DOHH2 (cell line): ENCODE data around the gene NUMB.

Source experiments
- H3F3A ChIP-seq: fragments of 200-600 bp; sonication (generic), shearing (Covaris generic); 2 replicates; pipeline ENCODE4 v1.6.0; 2016; ENCODE audit warnings: antibody characterized with exemption, mild to moderate bottlenecking; ENCODE audit not compliant: control insufficient read depth, insufficient read depth
- H3K27ac ChIP-seq: fragments of 200-600 bp; sonication (generic); 2 replicates; pipeline ENCODE4 v1.5.1; 2014; ENCODE audit warnings: low read depth, mild to moderate bottlenecking, low read length, moderate library complexity
- H3K27me3 ChIP-seq: fragments of 200-600 bp; sonication (generic); 2 replicates; pipeline ENCODE4 v1.6.1; 2014; ENCODE audit warnings: mild to moderate bottlenecking, low read length, mixed read lengths; ENCODE audit not compliant: control insufficient read depth
- H3K36me3 ChIP-seq: fragments of 200-600 bp; sonication (generic); 2 replicates; pipeline ENCODE4 v1.6.1; 2014; ENCODE audit warnings: mild to moderate bottlenecking, low read length, moderate library complexity, mixed read lengths; ENCODE audit not compliant: control insufficient read depth
- H3K4me1 ChIP-seq: fragments of 200-600 bp; sonication (generic); 2 replicates; pipeline ENCODE4 v1.6.1; 2014; ENCODE audit warnings: mild to moderate bottlenecking, low read length, mixed read lengths; ENCODE audit not compliant: control insufficient read depth
- H3K4me2 ChIP-seq: fragments of 200-600 bp; sonication (generic); 2 replicates; pipeline ENCODE4 v1.6.0; 2014; ENCODE audit warnings: mild to moderate bottlenecking, low read length, moderate library complexity
- H3K4me3 ChIP-seq: fragments of 200-600 bp; sonication (generic); 2 replicates; pipeline ENCODE4 v1.5.1; 2014; ENCODE audit warnings: mild to moderate bottlenecking, low read length, mixed read lengths
- H3K79me2 ChIP-seq: fragments of 200-600 bp; sonication (generic); 2 replicates; pipeline ENCODE4 v1.6.1; 2014; ENCODE audit warnings: mild to moderate bottlenecking, low read length, mixed read lengths; ENCODE audit not compliant: control insufficient read depth
- H3K9me2 ChIP-seq: fragments of 200-600 bp; sonication (generic); replicated peaks from 2 replicates; pipeline ENCODE4 v1.6.1; 2014; ENCODE audit warnings: mild to moderate bottlenecking, low read length, mixed read lengths; ENCODE audit not compliant: control insufficient read depth
- H3K9me3 ChIP-seq: fragments of 200-600 bp; sonication (generic); 2 replicates; pipeline ENCODE4 v1.6.1; 2014; ENCODE audit warnings: antibody characterized with exemption, low read length, mixed read lengths; ENCODE audit not compliant: control insufficient read depth, insufficient read depth
- H4K20me1 ChIP-seq: fragments of 200-600 bp; sonication (generic); 2 replicates; pipeline ENCODE4 v1.6.0; 2014; ENCODE audit warnings: low read depth, mild to moderate bottlenecking, antibody characterized with exemption, low read length, moderate library complexity; ENCODE audit not compliant: control insufficient read depth, insufficient read depth
- EZH2phosphoT487 ChIP-seq: fragments of 200-600 bp; sonication (generic); IDR thresholded peaks from 2 replicates; pipeline ENCODE4 v1.6.1; 2017; ENCODE audit warnings: borderline replicate concordance, mild to moderate bottlenecking, antibody characterized with exemption, low read length, moderate library complexity, mixed read lengths
- TF ChIP-seq, protein P1 (sequence below): fragments of 200-600 bp; sonication (generic); IDR thresholded peaks from one replicate; pipeline ENCODE4 v1.5.1; 2014; ENCODE audit warnings: antibody characterized with exemption, mild to moderate bottlenecking, low read depth, low read length; ENCODE audit not compliant: poor library complexity, severe bottlenecking

The NUMB gene

DNA sequence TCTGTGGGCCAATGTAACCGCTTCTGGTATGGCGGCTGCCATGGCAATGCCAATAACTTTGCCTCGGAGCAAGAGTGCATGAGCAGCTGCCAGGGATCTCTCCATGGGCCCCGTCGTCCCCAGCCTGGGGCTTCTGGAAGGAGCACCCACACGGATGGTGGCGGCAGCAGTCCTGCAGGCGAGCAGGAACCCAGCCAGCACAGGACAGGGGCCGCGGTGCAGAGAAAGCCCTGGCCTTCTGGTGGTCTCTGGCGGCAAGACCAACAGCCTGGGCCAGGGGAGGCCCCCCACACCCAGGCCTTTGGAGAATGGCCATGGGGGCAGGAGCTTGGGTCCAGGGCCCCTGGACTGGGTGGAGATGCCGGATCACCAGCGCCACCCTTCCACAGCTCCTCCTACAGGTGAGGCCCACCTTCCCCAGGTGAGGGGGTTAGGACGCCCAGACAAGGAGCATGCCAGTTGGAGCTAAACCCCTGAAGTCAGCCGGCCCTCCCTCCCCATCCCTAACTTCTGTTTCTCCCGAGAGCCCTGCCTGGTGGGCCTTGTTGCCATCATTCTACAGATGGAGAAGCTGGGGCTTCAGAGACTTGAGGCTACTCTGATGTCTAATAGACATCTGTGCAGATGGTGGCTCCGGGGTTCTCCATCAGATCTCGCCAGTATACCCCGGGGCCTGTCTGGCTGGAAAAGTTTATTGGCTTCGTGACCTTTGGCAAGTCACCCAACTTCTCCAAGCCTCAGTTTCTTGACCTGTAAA, 195.7 kb downstream of the NUMB start:
- H3K4me2 ChIP-seq = no peak overlapping the region
- H3K36me3 ChIP-seq = no peaks in the 10 kb centered on the region
- H3K79me2 ChIP-seq = no peaks in the 10 kb centered on the region
- no peaks in the 10 kb centered on the region for H4K20me1 ChIP-seq
- H3K27me3 ChIP-seq = no peaks in the 10 kb centered on the region
- H3K4me1 ChIP-seq = peaks cover 11% of the 10 kb centered on the region
- no peak overlapping the region for H3K27ac ChIP-seq
- no peaks in the 10 kb centered on the region for H3K9me3 ChIP-seq
- H3K9me2 ChIP-seq = no peaks in the 10 kb centered on the region
- no peak overlapping the region for H3K4me3 ChIP-seq
- no peak for TF ChIP-seq EZH2phosphoT487
- TF ChIP-seq, protein P1, sequence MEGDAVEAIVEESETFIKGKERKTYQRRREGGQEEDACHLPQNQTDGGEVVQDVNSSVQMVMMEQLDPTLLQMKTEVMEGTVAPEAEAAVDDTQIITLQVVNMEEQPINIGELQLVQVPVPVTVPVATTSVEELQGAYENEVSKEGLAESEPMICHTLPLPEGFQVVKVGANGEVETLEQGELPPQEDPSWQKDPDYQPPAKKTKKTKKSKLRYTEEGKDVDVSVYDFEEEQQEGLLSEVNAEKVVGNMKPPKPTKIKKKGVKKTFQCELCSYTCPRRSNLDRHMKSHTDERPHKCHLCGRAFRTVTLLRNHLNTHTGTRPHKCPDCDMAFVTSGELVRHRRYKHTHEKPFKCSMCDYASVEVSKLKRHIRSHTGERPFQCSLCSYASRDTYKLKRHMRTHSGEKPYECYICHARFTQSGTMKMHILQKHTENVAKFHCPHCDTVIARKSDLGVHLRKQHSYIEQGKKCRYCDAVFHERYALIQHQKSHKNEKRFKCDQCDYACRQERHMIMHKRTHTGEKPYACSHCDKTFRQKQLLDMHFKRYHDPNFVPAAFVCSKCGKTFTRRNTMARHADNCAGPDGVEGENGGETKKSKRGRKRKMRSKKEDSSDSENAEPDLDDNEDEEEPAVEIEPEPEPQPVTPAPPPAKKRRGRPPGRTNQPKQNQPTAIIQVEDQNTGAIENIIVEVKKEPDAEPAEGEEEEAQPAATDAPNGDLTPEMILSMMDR = no peak
- H3F3A ChIP-seq = no peaks in the 10 kb centered on the region

DNA sequence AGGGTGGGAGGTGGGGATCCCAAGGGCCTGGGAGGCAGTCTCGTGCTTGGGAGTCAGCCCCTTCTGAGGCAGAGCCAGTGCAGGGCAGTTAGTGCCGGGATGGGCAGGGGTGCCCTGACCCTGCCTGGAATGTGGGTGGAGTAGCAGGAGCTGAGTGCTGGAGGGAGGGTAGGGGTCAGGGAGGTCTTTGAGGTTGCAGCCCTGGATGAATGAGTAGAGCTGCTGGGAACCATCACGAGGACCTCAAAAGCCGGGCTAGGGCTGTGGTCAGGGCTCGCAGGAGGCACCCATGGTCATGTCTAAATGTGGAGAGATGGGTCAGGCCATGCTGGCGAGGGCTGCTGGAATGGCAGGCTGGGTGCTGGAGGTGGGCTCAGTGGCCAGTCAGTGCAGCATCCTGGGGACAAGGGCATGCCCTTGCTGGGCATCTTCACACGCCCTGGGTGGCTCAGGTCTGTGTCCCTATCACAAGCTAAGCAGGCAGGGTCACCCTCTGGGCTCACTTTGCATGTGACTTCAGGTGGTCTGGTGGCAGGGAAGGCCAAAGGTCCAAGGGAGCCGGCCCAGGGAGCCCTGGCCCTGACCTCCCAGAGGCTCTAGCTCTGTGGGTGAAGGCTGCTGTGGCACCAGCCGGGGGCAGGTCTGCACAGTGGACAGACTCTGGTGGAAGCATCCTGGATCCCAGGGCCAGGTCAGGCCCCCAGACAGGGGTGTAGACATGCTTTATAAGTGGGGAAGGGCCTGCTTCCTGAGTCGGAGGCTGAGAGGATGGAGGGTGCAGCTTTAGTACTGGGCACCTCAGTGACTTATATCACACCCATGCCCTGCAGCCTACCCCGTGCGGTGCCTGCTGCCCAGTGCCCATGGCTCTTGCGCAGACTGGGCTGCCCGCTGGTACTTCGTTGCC, 196.6 kb downstream of the NUMB start:
- TF ChIP-seq, protein P1 = no peak
- no peak for TF ChIP-seq EZH2phosphoT487
- Histone ChIP-seq H3K27ac (no peak overlapping the region), H3K36me3 (no peaks in the 10 kb centered on the region), H3K4me2 (no peak overlapping the region), H3K79me2 (no peaks in the 10 kb centered on the region), H3K9me3 (no peaks in the 10 kb centered on the region), H3K9me2 (no peaks in the 10 kb centered on the region), H3K4me3 (no peak overlapping the region), H3F3A (no peaks in the 10 kb centered on the region), H4K20me1 (no peaks in the 10 kb centered on the region), H3K4me1 (peaks cover 11% of the 10 kb centered on the region), H3K27me3 (no peaks in the 10 kb centered on the region)

DNA sequence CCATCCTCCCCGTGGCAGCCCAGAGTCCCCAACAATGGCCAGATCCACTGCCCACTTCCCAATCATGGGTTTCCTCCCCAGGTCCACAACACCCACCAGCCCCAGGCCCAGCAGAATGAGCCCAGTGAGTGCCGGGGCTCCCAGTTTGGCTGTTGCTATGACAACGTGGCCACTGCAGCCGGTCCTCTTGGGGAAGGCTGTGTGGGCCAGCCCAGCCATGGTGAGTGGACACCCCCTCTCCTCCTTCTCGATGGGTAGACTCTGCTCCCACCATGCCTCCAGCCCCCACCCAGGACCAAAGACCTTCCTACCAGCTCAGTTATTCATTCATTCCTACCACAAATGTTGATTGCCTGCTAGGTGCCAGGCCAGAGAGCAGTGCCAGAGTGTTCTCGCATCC, 197.3 kb downstream of the NUMB start:
- no peaks in the 10 kb centered on the region for H3K9me3 ChIP-seq
- H4K20me1 ChIP-seq = no peaks in the 10 kb centered on the region
- H3K27me3 ChIP-seq = no peaks in the 10 kb centered on the region
- H3K9me2 ChIP-seq = no peaks in the 10 kb centered on the region
- no peak overlapping the region for H3K4me3 ChIP-seq
- H3K36me3 ChIP-seq = no peaks in the 10 kb centered on the region
- H3F3A ChIP-seq = no peaks in the 10 kb centered on the region
- H3K27ac ChIP-seq = no peak overlapping the region
- no peaks in the 10 kb centered on the region for H3K79me2 ChIP-seq
- no peak overlapping the region for H3K4me2 ChIP-seq
- H3K4me1 ChIP-seq = peaks cover 11% of the 10 kb centered on the region
- TF ChIP-seq, protein P1 = no peak
- TF ChIP-seq EZH2phosphoT487 = no peak
